ENCODE results near the gene ISL2.

ISL2 gene

DNA sequence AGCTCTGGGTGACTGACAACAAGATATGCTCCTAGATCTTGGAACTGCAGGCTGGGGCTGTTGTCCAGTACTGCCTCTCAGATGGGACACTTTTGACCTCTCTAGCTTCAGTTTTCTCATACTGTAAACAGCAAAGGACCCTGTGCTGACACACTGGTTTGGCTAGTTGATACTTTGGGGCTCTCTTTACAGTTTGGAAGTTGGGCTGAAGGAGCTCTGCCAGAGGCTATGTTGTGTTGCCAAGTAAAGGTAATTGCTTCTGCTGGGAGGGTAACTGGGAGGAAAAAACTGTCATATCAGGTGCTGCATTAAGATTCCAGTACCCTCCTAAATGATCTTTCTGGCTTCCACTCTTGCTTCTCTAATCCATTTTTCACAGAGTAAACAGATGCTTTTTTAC, 54.0 kb downstream of the ISL2 start:
- H4K20me1 ChIP-seq (ENCODE audit: low read depth, low read length), result no peaks in the 10 kb centered on the region
- no peaks in the 10 kb centered on the region for H3K9me2 ChIP-seq (replicated peaks; ENCODE audit: insufficient read depth, low read length)
- H3K27ac ChIP-seq (ENCODE audit: low read depth, low read length), result no peak overlapping the region
- no peaks in the 10 kb centered on the region for H3K36me3 ChIP-seq (ENCODE audit: low read length)
- TF ChIP-seq EZH2phosphoT487 (conservative IDR thresholded peaks at IDR 0.05; ENCODE audit: low read length), result no peak
- no peak for TF ChIP-seq CTCF (IDR thresholded peaks at IDR 0.05; ENCODE audit: insufficient read depth, low read length, poor library complexity, severe bottlenecking)
- H3F3A ChIP-seq (ENCODE audit: insufficient read depth), result no peaks in the 10 kb centered on the region
- no peaks in the 10 kb centered on the region for H3K79me2 ChIP-seq (ENCODE audit: insufficient read depth, low read length)
- H2AFZ ChIP-seq (ENCODE audit: low read depth, low read length, severe bottlenecking), result no peak overlapping the region
- H3K4me2 ChIP-seq (ENCODE audit: low read depth, low read length, poor library complexity, severe bottlenecking), result no peak overlapping the region
- no peaks in the 10 kb centered on the region for H3K27me3 ChIP-seq (ENCODE audit: low read length)
- no peaks in the 10 kb centered on the region for H3K9me3 ChIP-seq (ENCODE audit: insufficient read depth, low read length)
- no peak overlapping the region for H3K4me3 ChIP-seq (ENCODE audit: insufficient read depth, low read length, poor library complexity, severe bottlenecking)
- H3K9ac ChIP-seq (ENCODE audit: low read length), result no peak overlapping the region

DNA sequence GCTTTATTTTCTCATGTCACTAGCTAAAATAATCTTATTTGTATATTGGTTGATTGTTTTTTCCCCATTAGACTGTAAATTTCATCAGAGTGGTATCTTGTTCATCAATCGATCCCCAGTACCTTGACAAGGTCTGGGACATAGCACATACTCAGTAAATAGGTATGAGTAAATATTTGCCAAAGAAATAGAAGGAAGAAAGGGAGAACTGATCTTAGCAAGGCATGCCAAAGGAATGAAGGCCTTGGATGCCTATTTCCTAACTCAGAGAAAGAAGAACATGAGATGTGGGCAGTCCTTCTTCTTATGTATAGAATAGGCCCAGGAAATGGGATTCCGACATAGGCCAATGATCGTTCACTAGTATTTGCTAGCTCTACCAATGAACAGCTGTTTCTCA, 54.7 kb downstream of the ISL2 start:
- TF ChIP-seq CTCF (IDR thresholded peaks at IDR 0.05; ENCODE audit: insufficient read depth, low read length, poor library complexity, severe bottlenecking) (no peak), EZH2phosphoT487 (conservative IDR thresholded peaks at IDR 0.05; ENCODE audit: low read length) (no peak)
- Histone ChIP-seq H3K79me2 (ENCODE audit: insufficient read depth, low read length) (no peaks in the 10 kb centered on the region), H3K4me3 (ENCODE audit: insufficient read depth, low read length, poor library complexity, severe bottlenecking) (no peak overlapping the region), H3F3A (ENCODE audit: insufficient read depth) (no peaks in the 10 kb centered on the region), H3K4me2 (ENCODE audit: low read depth, low read length, poor library complexity, severe bottlenecking) (no peak overlapping the region), H3K9me2 (replicated peaks; ENCODE audit: insufficient read depth, low read length) (no peaks in the 10 kb centered on the region), H3K27me3 (ENCODE audit: low read length) (no peaks in the 10 kb centered on the region), H2AFZ (ENCODE audit: low read depth, low read length, severe bottlenecking) (no peak overlapping the region), H3K27ac (ENCODE audit: low read depth, low read length) (no peak overlapping the region), H3K36me3 (ENCODE audit: low read length) (no peaks in the 10 kb centered on the region), H3K9ac (ENCODE audit: low read length) (no peak overlapping the region), H3K9me3 (ENCODE audit: insufficient read depth, low read length) (no peaks in the 10 kb centered on the region), H4K20me1 (ENCODE audit: low read depth, low read length) (no peaks in the 10 kb centered on the region)

- Histone ChIP-seq H2AFZ (ENCODE audit: low read depth, low read length, severe bottlenecking) (no peak overlapping the region), H3K9ac (ENCODE audit: low read length) (no peak overlapping the region), H3K79me2 (ENCODE audit: insufficient read depth, low read length) (no peaks in the 10 kb centered on the region), H4K20me1 (ENCODE audit: low read depth, low read length) (no peaks in the 10 kb centered on the region), H3K27ac (ENCODE audit: low read depth, low read length) (no peak overlapping the region), H3K9me2 (replicated peaks; ENCODE audit: insufficient read depth, low read length) (no peaks in the 10 kb centered on the region), H3K9me3 (ENCODE audit: insufficient read depth, low read length) (no peaks in the 10 kb centered on the region), H3K36me3 (ENCODE audit: low read length) (no peaks in the 10 kb centered on the region), H3K4me3 (ENCODE audit: insufficient read depth, low read length, poor library complexity, severe bottlenecking) (no peak overlapping the region), H3K4me2 (ENCODE audit: low read depth, low read length, poor library complexity, severe bottlenecking) (no peak overlapping the region), H3K27me3 (ENCODE audit: low read length) (no peaks in the 10 kb centered on the region), H3F3A (ENCODE audit: insufficient read depth) (no peaks in the 10 kb centered on the region)
- TF ChIP-seq CTCF (IDR thresholded peaks at IDR 0.05; ENCODE audit: insufficient read depth, low read length, poor library complexity, severe bottlenecking), result no peak
- TF ChIP-seq EZH2phosphoT487 (conservative IDR thresholded peaks at IDR 0.05; ENCODE audit: low read length), result no peak
These were observed 55.3 kb downstream of the ISL2 start for GRCh38 chr15:76391847-76392246.

Data from SU-DHL-6 (cell line).